HepG2 (cell line): Measurements from ENCODE around the gene SNED1. TPM values are rescaled to one million over a fixed set of nuclear protein-coding genes. Genes with fewer than 3 reads are reported as not detected.

Experiments
- ARNTL ChIP-seq: sonication (generic); formaldehyde crosslinking; IDR thresholded peaks from 2 replicates; pipeline ENCODE4 v1.4.0; 2020; ENCODE audit warnings: mild to moderate bottlenecking, missing genetic modification reagents
- BRD4 ChIP-seq: sonication (generic); formaldehyde crosslinking; IDR thresholded peaks from 2 replicates; pipeline ENCODE4 v1.4.0; 2020; ENCODE audit warnings: missing genetic modification reagents
- GABPB1 ChIP-seq: IDR thresholded peaks from 2 replicates; pipeline ENCODE4 v1.6.1; 2016; ENCODE audit warnings: mild to moderate bottlenecking, missing genetic modification reagents, moderate library complexity, missing compliant biosample characterization
- MXI1 ChIP-seq: IDR thresholded peaks from 3 replicates; pipeline ENCODE4 v1.6.1; 2012; ENCODE audit warnings: low read depth, low read length, inconsistent platforms, borderline replicate concordance
- NPAS2 ChIP-seq: sonication (generic); formaldehyde crosslinking; IDR thresholded peaks from 2 replicates; pipeline ENCODE4 v1.8.0; 2022; ENCODE audit warnings: mild to moderate bottlenecking, missing genetic modification reagents, borderline replicate concordance
- RORA ChIP-seq: sonication (generic); formaldehyde crosslinking; IDR thresholded peaks from 2 replicates; pipeline ENCODE4 v1.5.0; 2020; ENCODE audit warnings: mild to moderate bottlenecking, missing genetic modification reagents, moderate library complexity
- STAG1 ChIP-seq: sonication (generic); formaldehyde crosslinking; IDR thresholded peaks from 2 replicates; pipeline ENCODE4 v1.4.0; 2020; ENCODE audit warnings: missing genetic modification reagents
- TSC22D2 ChIP-seq: sonication (generic); formaldehyde crosslinking; IDR thresholded peaks from 2 replicates; pipeline ENCODE4 v1.5.1; 2020; ENCODE audit warnings: missing genetic modification reagents, mild to moderate bottlenecking, borderline replicate concordance
- ZFX ChIP-seq: sonication (generic); formaldehyde crosslinking; IDR thresholded peaks from 2 replicates; pipeline ENCODE4 v1.4.0; 2020; ENCODE audit warnings: mild to moderate bottlenecking, low read depth, missing genetic modification reagents, moderate library complexity
- ZNF10 ChIP-seq: sonication (generic); formaldehyde crosslinking; IDR thresholded peaks from 2 replicates; pipeline ENCODE4 v1.4.0; 2020; ENCODE audit warnings: mild to moderate bottlenecking, low read depth, missing genetic modification reagents, borderline replicate concordance
- ZNF207 ChIP-seq: fragments of 450-650 bp; IDR thresholded peaks from 2 replicates; pipeline ENCODE4 v1.6.1; 2016; ENCODE audit warnings: antibody characterized with exemption, borderline replicate concordance
- ZNF354B ChIP-seq: sonication (generic); formaldehyde crosslinking; IDR thresholded peaks from 2 replicates; pipeline ENCODE4 v1.8.0; 2022; ENCODE audit warnings: mild to moderate bottlenecking, missing genetic modification reagents
- ZNF44 ChIP-seq: sonication (generic); formaldehyde crosslinking; IDR thresholded peaks from 2 replicates; pipeline ENCODE4 v1.5.1; 2020; ENCODE audit warnings: mild to moderate bottlenecking, missing genetic modification reagents
- ZNF460 ChIP-seq: sonication (generic); formaldehyde crosslinking; IDR thresholded peaks from 2 replicates; pipeline ENCODE4 v1.5.1; 2020; ENCODE audit warnings: missing genetic modification reagents, mild to moderate bottlenecking, borderline replicate concordance
- ZNF564 ChIP-seq: sonication (generic); formaldehyde crosslinking; IDR thresholded peaks from 2 replicates; pipeline ENCODE4 v1.8.1; 2023; ENCODE audit warnings: mild to moderate bottlenecking, missing genetic modification reagents
- ZNF567 ChIP-seq: sonication (generic); formaldehyde crosslinking; IDR thresholded peaks from 2 replicates; pipeline ENCODE4 v1.8.1; 2023; ENCODE audit warnings: mild to moderate bottlenecking, missing genetic modification reagents, borderline replicate concordance
- ZNF672 ChIP-seq: sonication (generic); formaldehyde crosslinking; IDR thresholded peaks from 2 replicates; pipeline ENCODE4 v1.8.1; 2022; ENCODE audit warnings: missing genetic modification reagents
- ZNF720 ChIP-seq: sonication (generic); formaldehyde crosslinking; IDR thresholded peaks from 2 replicates; pipeline ENCODE4 v1.4.0; 2020; ENCODE audit warnings: missing genetic modification reagents
- ZSCAN29 ChIP-seq: sonication (generic); formaldehyde crosslinking; conservative IDR thresholded peaks from 2 replicates; pipeline ENCODE4 v1.4.0; 2020; ENCODE audit warnings: mild to moderate bottlenecking, missing genetic modification reagents
- polyA plus RNA-seq, 8 experiments: library from polyadenylated mRNA; depleted of rRNA in 3 of 8; stranded (reverse) in 7 of 8; unstranded in 1 of 8; fragments of >200 nt; fragmentation: Illumina TruSeq in 4 of 8; extraction: Trizol in 4 of 8; gene quantifications; 2 replicates each; pipeline versions ENCODE4 v1.2.1 to v1.2.3, GENCODE V29; 2011 to 2016; ENCODE audit warnings: low read depth in 4 of 8, missing spikeins in 1 of 8, mixed read lengths in 1 of 8; ENCODE audit not compliant: insufficient read depth in 1 of 8
- total RNA-seq, 5 experiments: library from RNA; depleted of rRNA; stranded (reverse); fragments of >200 nt; fragmentation: Illumina TruSeq; extraction: Trizol; gene quantifications; 2 replicates each; pipeline ENCODE4 v1.2.3, GENCODE V29; 2016; ENCODE audit warnings: low read depth in 1 of 5
- TF ChIP-seq, protein P1 (sequence below): IDR thresholded peaks from 2 replicates; pipeline ENCODE4 v1.6.1; 2016; ENCODE audit warnings: missing biosample characterization, missing genetic modification reagents, low read depth
- TF ChIP-seq, protein P2 (sequence below): sonication (generic); formaldehyde crosslinking; IDR thresholded peaks from 2 replicates; pipeline ENCODE4 v1.4.0; 2020; ENCODE audit warnings: missing genetic modification reagents; ENCODE audit errors: not compliant biosample characterization
- TF ChIP-seq, protein P3 (sequence below): sonication (generic); formaldehyde crosslinking; IDR thresholded peaks from 2 replicates; pipeline ENCODE4 v1.5.0; 2020; ENCODE audit warnings: missing genetic modification reagents
- TF ChIP-seq, protein P4 (sequence below): sonication (generic); formaldehyde crosslinking; IDR thresholded peaks from 2 replicates; pipeline ENCODE4 v1.4.0; 2020; ENCODE audit warnings: low read depth, mild to moderate bottlenecking, missing genetic modification reagents
- TF ChIP-seq, protein P5 (sequence below): sonication (generic); formaldehyde crosslinking; IDR thresholded peaks from 2 replicates; pipeline ENCODE4 v1.4.0; 2020; ENCODE audit warnings: missing genetic modification reagents

The SNED1 gene
- total and polyA plus RNA-seq, 2 of the 13 experiments (the other 11 are each of a cell fraction or from before 2014, with no cell fraction given): 0.15 to 0.65 TPM

DNA sequence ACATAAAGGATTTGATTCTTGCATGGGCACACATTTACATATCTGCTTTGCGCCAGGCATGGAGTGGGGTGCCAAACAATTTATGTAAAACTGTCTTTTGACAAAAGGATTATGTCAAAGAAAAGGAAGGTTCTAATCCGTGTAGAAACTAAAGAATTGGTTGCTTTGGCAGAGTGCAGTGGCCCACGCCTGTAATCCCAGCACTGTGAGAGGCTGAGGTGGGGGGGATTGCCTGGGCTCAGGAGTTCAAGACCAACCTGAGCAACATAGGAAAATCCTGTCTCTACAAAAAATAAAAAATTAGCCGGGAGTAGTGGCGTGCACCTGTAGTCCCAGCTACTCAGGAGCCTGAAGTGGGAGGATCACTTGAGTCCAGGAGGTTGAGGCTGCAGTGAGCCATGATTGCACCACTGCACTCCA lies 104.8 kb downstream of the SNED1 start (continued):
- TF ChIP-seq, protein P1, sequence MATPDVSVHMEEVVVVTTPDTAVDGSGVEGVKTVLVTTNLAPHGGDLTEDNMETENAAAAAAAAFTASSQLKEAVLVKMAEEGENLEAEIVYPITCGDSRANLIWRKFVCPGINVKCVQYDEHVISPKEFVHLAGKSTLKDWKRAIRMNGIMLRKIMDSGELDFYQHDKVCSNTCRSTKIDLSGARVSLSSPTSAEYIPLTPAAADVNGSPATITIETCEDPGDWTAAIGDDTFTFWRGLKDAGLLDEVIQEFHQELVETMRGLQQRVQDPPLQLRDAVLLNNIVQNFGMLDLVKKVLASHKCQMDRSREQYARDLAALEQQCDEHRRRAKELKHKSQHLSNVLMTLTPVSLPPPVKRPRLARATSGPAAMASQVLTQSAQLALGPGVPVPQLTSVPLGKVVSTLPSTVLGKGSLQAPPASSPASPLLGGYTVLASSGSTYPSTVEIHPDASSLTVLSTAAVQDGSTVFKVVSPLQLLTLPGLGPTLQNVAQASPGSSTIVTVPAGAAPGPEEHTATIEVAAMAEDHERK (CRISPR knock-in tag): no peak
- 0 out of 2 replicates have a peak, but pooled peaks have one; percentile 19 for TF ChIP-seq ZNF354B (CRISPR knock-in tag)
- TF ChIP-seq, protein P2, sequence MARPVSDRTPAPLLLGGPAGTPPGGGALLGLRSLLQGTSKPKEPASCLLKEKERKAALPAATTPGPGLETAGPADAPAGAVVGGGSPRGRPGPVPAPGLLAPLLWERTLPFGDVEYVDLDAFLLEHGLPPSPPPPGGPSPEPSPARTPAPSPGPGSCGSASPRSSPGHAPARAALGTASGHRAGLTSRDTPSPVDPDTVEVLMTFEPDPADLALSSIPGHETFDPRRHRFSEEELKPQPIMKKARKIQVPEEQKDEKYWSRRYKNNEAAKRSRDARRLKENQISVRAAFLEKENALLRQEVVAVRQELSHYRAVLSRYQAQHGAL (CRISPR knock-in tag): no peak
- no peak for TF ChIP-seq ZNF207
- no peak for TF ChIP-seq ZNF44 (CRISPR knock-in tag)
- TF ChIP-seq STAG1 (CRISPR knock-in tag): no peak
- TF ChIP-seq GABPB1 (CRISPR knock-in tag): 0 out of 2 replicates have a peak, but pooled peaks have one; percentile 13
- no peak for TF ChIP-seq MXI1
- TF ChIP-seq ZNF720 (CRISPR knock-in tag): no peak
- TF ChIP-seq, protein P3, sequence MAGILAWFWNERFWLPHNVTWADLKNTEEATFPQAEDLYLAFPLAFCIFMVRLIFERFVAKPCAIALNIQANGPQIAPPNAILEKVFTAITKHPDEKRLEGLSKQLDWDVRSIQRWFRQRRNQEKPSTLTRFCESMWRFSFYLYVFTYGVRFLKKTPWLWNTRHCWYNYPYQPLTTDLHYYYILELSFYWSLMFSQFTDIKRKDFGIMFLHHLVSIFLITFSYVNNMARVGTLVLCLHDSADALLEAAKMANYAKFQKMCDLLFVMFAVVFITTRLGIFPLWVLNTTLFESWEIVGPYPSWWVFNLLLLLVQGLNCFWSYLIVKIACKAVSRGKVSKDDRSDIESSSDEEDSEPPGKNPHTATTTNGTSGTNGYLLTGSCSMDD (CRISPR knock-in tag): no peak
- no peak for TF ChIP-seq ZNF672 (CRISPR knock-in tag)
- TF ChIP-seq ZFX (CRISPR knock-in tag): no peak
- 0 out of 2 replicates have a peak, but pooled peaks have one; percentile 61 for TF ChIP-seq RORA (CRISPR knock-in tag)
- TF ChIP-seq ARNTL (CRISPR knock-in tag): no peak
- no peak for TF ChIP-seq ZSCAN29 (CRISPR knock-in tag)
- TF ChIP-seq ZNF10 (CRISPR knock-in tag): no peak
- TF ChIP-seq BRD4 (CRISPR knock-in tag): no peak
- no peak for TF ChIP-seq ZNF460 (CRISPR knock-in tag)
- TF ChIP-seq, protein P4, sequence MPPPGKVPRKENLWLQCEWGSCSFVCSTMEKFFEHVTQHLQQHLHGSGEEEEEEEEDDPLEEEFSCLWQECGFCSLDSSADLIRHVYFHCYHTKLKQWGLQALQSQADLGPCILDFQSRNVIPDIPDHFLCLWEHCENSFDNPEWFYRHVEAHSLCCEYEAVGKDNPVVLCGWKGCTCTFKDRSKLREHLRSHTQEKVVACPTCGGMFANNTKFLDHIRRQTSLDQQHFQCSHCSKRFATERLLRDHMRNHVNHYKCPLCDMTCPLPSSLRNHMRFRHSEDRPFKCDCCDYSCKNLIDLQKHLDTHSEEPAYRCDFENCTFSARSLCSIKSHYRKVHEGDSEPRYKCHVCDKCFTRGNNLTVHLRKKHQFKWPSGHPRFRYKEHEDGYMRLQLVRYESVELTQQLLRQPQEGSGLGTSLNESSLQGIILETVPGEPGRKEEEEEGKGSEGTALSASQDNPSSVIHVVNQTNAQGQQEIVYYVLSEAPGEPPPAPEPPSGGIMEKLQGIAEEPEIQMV (CRISPR knock-in tag): no peak
- TF ChIP-seq ZNF564 (CRISPR knock-in tag): no peak
- TF ChIP-seq ZNF567 (CRISPR knock-in tag): no peak
- TF ChIP-seq NPAS2: no peak
- TF ChIP-seq TSC22D2 (CRISPR knock-in tag): 0 out of 2 replicates have a peak, but pooled peaks have one; percentile 47
- TF ChIP-seq, protein P5, sequence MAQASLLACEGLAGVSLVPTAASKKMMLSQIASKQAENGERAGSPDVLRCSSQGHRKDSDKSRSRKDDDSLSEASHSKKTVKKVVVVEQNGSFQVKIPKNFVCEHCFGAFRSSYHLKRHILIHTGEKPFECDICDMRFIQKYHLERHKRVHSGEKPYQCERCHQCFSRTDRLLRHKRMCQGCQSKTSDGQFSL: peak; percentile 75; the same call in 1 of the 2 replicates
